NCI-H510A treated with DMSO at 0.1 percent for 48 hours (cell line): ENCODE results near the gene LAMC1.

Experiments used
- DNase-seq: peaks from one replicate; lab custom pipeline; 2025; lab: John Stamatoyannopoulos, UW

LAMC1 gene

DNA sequence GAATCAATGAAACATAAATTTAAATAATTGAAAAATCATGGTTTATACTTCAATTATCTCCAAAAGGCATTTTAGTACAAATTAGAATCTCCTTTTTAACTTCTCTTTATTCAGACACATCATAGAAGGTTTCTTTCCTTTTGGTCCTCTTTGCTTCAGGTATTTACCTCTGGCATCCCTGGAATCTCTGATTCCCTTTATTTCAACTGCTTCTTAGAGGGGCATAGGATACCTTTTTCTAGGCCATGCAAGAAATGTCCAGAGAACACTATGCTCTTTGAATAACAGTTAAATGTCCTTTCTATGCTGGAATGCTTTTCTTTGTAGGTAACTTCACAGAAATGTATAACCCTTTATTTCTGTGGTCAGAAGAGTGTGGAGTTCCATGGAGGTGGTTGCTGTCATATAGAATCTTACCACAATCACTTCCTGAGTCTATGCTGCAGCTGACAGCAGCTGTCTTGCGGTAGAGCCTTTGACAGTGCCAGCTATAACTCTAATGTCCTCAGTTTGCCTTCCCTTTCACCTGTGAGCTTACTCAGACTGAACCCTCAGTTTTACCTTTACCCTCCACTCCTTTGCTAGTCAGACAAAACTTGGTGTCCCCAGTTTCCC, 171.4 kb downstream of the LAMC1 start:
- no peak for DNase-seq

DNA sequence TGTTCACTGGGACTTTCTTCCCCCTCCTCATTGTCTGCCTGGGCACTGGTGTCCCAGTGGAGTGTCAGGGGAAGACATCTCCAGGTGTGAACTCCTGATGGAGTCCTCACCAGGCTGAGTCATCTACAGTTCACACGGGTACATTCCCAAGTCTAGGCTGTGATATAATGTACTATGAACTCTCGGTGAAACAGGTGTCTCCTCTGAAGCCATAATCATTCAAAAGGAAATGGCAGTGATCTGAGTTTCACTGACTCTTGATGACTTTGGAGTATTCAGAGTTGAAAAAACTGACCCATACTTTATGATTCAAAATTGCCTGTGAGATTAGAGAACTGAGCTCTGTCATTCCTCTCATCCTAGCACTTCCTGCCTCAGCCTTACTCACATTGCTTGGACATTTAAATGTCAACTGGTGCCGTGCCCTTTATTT, 171.9 kb downstream of the LAMC1 start:
- DNase-seq: no peak
